HEK293 (cell line): ENCODE measurements around the gene IGIP.

ENCODE experiments used
- TCF7L2 ChIP-seq: IDR thresholded peaks from 2 replicates; pipeline ENCODE4 v1.6.1; 2011; ENCODE audit warnings: low read depth, mild to moderate bottlenecking, inconsistent platforms, low read length, moderate library complexity, borderline replicate concordance
- ZFP3 ChIP-seq: fragments of 450-650 bp; formaldehyde crosslinking; IDR thresholded peaks from 2 replicates; pipeline ENCODE4 v1.5.1; 2016; ENCODE audit warnings: low read depth, missing biosample characterization, missing genetic modification characterization
- ZNF121 ChIP-seq: fragments of 450-650 bp; formaldehyde crosslinking; IDR thresholded peaks from 2 replicates; pipeline ENCODE4 v1.5.1; 2016; ENCODE audit warnings: missing biosample characterization, missing genetic modification characterization
- ZNF830 ChIP-seq: fragments of 450-650 bp; IDR thresholded peaks from 2 replicates; pipeline ENCODE4 v1.5.0; 2018; ENCODE audit warnings: missing biosample characterization, missing genetic modification characterization, low read depth, mild to moderate bottlenecking, moderate library complexity
- TF ChIP-seq, protein P1 (sequence below): fragments of 450-650 bp; formaldehyde crosslinking; IDR thresholded peaks from 2 replicates; pipeline ENCODE4 v1.5.1; 2016; ENCODE audit warnings: missing biosample characterization, missing genetic modification characterization
- TF ChIP-seq, protein P2 (sequence below): fragments of 450-650 bp; formaldehyde crosslinking; IDR thresholded peaks from 2 replicates; pipeline ENCODE4 v1.5.1; 2016; ENCODE audit warnings: missing biosample characterization, missing genetic modification characterization
- TF ChIP-seq, protein P3 (sequence below): fragments of 450-650 bp; formaldehyde crosslinking; IDR thresholded peaks from 2 replicates; pipeline ENCODE4 v1.5.1; 2016; ENCODE audit warnings: missing biosample characterization, missing genetic modification characterization, low read depth

DNA sequence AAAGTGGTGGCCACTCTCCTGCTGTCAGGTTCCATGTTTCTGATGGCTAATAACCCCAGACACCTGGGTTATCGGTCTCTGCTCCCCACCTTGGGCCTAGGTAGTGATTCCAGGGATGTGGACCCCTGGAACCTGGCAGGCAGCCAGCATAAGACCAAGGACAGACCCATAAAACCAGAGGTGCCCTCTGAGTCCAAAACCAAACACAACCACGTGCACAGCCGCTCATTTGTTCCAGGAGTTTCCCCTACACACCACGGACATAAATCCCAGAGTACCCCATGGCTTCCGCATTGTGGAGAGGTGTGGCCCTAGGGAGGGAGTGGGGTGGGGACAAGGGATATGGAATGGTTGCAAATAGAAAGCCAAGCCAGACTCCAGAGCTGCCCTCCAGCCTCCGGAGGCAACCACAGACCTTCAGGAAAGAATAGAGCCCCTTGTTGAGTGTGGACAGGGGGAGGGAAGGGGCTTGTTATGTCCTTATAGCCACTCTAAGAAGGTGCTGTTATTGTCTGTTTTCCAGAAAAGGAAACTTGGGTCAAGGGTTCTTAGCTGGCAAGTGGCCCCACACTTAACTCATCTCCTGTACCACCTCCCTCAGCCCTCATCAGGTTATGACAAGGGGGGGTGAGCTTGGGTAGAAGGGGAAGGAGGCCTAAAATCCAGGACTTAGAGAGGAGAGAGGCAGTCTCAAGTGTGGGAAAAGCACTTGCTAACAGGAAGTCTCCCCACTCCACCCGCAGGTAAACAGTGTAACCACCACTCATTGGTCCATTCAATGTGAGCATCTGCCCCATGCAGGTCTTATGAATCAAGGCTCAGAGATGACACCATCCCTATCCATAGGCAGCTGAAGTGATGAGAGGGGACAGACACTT lies 25.6 kb downstream of the IGIP start:
- TF ChIP-seq, protein P1, sequence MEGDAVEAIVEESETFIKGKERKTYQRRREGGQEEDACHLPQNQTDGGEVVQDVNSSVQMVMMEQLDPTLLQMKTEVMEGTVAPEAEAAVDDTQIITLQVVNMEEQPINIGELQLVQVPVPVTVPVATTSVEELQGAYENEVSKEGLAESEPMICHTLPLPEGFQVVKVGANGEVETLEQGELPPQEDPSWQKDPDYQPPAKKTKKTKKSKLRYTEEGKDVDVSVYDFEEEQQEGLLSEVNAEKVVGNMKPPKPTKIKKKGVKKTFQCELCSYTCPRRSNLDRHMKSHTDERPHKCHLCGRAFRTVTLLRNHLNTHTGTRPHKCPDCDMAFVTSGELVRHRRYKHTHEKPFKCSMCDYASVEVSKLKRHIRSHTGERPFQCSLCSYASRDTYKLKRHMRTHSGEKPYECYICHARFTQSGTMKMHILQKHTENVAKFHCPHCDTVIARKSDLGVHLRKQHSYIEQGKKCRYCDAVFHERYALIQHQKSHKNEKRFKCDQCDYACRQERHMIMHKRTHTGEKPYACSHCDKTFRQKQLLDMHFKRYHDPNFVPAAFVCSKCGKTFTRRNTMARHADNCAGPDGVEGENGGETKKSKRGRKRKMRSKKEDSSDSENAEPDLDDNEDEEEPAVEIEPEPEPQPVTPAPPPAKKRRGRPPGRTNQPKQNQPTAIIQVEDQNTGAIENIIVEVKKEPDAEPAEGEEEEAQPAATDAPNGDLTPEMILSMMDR (tag by site-specific recombination): no peak
- TF ChIP-seq, protein P2, sequence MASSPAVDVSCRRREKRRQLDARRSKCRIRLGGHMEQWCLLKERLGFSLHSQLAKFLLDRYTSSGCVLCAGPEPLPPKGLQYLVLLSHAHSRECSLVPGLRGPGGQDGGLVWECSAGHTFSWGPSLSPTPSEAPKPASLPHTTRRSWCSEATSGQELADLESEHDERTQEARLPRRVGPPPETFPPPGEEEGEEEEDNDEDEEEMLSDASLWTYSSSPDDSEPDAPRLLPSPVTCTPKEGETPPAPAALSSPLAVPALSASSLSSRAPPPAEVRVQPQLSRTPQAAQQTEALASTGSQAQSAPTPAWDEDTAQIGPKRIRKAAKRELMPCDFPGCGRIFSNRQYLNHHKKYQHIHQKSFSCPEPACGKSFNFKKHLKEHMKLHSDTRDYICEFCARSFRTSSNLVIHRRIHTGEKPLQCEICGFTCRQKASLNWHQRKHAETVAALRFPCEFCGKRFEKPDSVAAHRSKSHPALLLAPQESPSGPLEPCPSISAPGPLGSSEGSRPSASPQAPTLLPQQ (tag by site-specific recombination): no peak
- TF ChIP-seq, protein P3, sequence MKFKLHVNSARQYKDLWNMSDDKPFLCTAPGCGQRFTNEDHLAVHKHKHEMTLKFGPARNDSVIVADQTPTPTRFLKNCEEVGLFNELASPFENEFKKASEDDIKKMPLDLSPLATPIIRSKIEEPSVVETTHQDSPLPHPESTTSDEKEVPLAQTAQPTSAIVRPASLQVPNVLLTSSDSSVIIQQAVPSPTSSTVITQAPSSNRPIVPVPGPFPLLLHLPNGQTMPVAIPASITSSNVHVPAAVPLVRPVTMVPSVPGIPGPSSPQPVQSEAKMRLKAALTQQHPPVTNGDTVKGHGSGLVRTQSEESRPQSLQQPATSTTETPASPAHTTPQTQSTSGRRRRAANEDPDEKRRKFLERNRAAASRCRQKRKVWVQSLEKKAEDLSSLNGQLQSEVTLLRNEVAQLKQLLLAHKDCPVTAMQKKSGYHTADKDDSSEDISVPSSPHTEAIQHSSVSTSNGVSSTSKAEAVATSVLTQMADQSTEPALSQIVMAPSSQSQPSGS (tag by site-specific recombination): no peak
- TF ChIP-seq ZFP3 (tag by site-specific recombination) (no peak), TCF7L2 (no peak), ZNF121 (no peak), ZNF830 (tag by site-specific recombination) (no peak)
